ENCODE results near the gene PROB1.
"Not testable (repeated sequence)": the region's sequence is repeated elsewhere in the genome, so short reads cannot be mapped to it uniquely, and the experiment has no call there.

PROB1 gene

GRCh38 chr5:139378101-139378825, 16.6 kb downstream of the PROB1 start:
- no peak for DNase-seq

GRCh38 chr5:139377226-139377625, 17.7 kb downstream of the PROB1 start:
- no peak for DNase-seq

GRCh38 chr5:139376364-139376763, 18.5 kb downstream of the PROB1 start:
- DNase-seq: no peak

- no peak for DNase-seq
Measured at GRCh38 chr5:139374909-139375308, 20.0 kb downstream of the PROB1 start.

- peak; percentile 21 for DNase-seq
Measured at GRCh38 chr5:139371482-139372435, 23.1 kb downstream of the PROB1 start.

- peak; percentile 55 for DNase-seq
Measured at GRCh38 chr5:139369181-139369580, 25.7 kb downstream of the PROB1 start.

GRCh38 chr5:139368613-139369012, 26.3 kb downstream of the PROB1 start:
- DNase-seq: no peak

- no peak for DNase-seq
Measured at GRCh38 chr5:139364466-139364865, 30.4 kb downstream of the PROB1 start.

- DNase-seq: no peak
Measured at GRCh38 chr5:139363937-139364336, 31.0 kb downstream of the PROB1 start.

- DNase-seq: no peak
Measured at GRCh38 chr5:139361835-139362429, 33.0 kb downstream of the PROB1 start.

- no peak for DNase-seq
Measured at GRCh38 chr5:139360384-139360783, 34.5 kb downstream of the PROB1 start.

- DNase-seq: no peak
Measured at GRCh38 chr5:139358064-139358463, 36.8 kb downstream of the PROB1 start.

GRCh38 chr5:139355900-139356299, 39.0 kb downstream of the PROB1 start:
- not testable (repeated sequence) for DNase-seq

- DNase-seq: no peak
Measured at GRCh38 chr5:139354186-139354585, 40.7 kb downstream of the PROB1 start.

GRCh38 chr5:139347863-139348262, 47.0 kb downstream of the PROB1 start:
- not testable (repeated sequence) for DNase-seq

- DNase-seq: not testable (repeated sequence)
Measured at GRCh38 chr5:139345442-139345841, 49.5 kb downstream of the PROB1 start.

- DNase-seq: no peak
Measured at GRCh38 chr5:139344177-139344576, 50.7 kb downstream of the PROB1 start.

- no peak for DNase-seq
Measured at GRCh38 chr5:139343476-139343875, 51.4 kb downstream of the PROB1 start.

GRCh38 chr5:139342423-139342723, 52.5 kb downstream of the PROB1 start:
- no peak for DNase-seq

GRCh38 chr5:139341689-139342422, 53.0 kb downstream of the PROB1 start, which contains the start of gene PAIP2:
Gene PAIP2 (plus strand): TSS chr5:139341854. CDS start chr5:139363785, 21,931 bp downstream.
- DNase-seq: peak; percentile 98

- DNase-seq: no peak
Measured at GRCh38 chr5:139341187-139341688, 53.7 kb downstream of the PROB1 start.
